Bone marrow (tissue), 2 donors: Measurements from ENCODE around the gene UTP4.

Experiments used
- DNase-seq, 2 donors: peaks; one replicate each; lab custom pipeline; 2025; lab: John Stamatoyannopoulos, UW

The UTP4 gene

GRCh38 chr16:69176033-69176800 lies 43.8 kb downstream of the UTP4 start:
- DNase-seq, result no peak

- DNase-seq, result no peak
Measured at GRCh38 chr16:69179328-69180010, 47.0 kb downstream of the UTP4 start.

- DNase-seq, result no peak
Measured at GRCh38 chr16:69180011-69180338, 47.5 kb downstream of the UTP4 start.

GRCh38 chr16:69182730-69183416 lies 50.4 kb downstream of the UTP4 start:
- DNase-seq, result no peak

GRCh38 chr16:69186642-69187445 lies 54.4 kb downstream of the UTP4 start, which contains the start of gene SNTB2:
SNTB2 (plus strand) TSS chr16:69187164; CDS start chr16:69187167, 3 bp downstream.
- peak; percentile 55 to 65 for DNase-seq

- peak in 1 of 2 donors; percentile 32 for DNase-seq
Measured at GRCh38 chr16:69187446-69188235, 55.2 kb downstream of the UTP4 start.

GRCh38 chr16:69188236-69188549 lies 55.7 kb downstream of the UTP4 start:
- DNase-seq, result no peak

GRCh38 chr16:69188716-69189115 lies 56.3 kb downstream of the UTP4 start:
- DNase-seq, result no peak

- DNase-seq, result no peak
Measured at GRCh38 chr16:69190046-69190588, 57.7 kb downstream of the UTP4 start.

GRCh38 chr16:69190598-69190997 lies 58.1 kb downstream of the UTP4 start:
- no peak for DNase-seq

GRCh38 chr16:69191136-69191535 lies 58.7 kb downstream of the UTP4 start:
- DNase-seq, result no peak

- DNase-seq, result no peak
Measured at GRCh38 chr16:69193855-69194254, 61.4 kb downstream of the UTP4 start.

- DNase-seq, result no peak
Measured at GRCh38 chr16:69194488-69194887, 62.0 kb downstream of the UTP4 start.

- no peak for DNase-seq
Measured at GRCh38 chr16:69195369-69196029, 63.0 kb downstream of the UTP4 start.

GRCh38 chr16:69197573-69197972 lies 65.1 kb downstream of the UTP4 start:
- no peak for DNase-seq

GRCh38 chr16:69199382-69199781 lies 66.9 kb downstream of the UTP4 start:
- DNase-seq, result no peak

- no peak for DNase-seq
Measured at GRCh38 chr16:69201291-69201690, 68.8 kb downstream of the UTP4 start.

- DNase-seq, result no peak
Measured at GRCh38 chr16:69201787-69202186, 69.3 kb downstream of the UTP4 start.

GRCh38 chr16:69204172-69204571 lies 71.7 kb downstream of the UTP4 start:
- no peak for DNase-seq

- no peak for DNase-seq
Measured at GRCh38 chr16:69209735-69210134, 77.3 kb downstream of the UTP4 start.

GRCh38 chr16:69217433-69217832 lies 85.0 kb downstream of the UTP4 start:
- no peak for DNase-seq
